GOT3 (cell line): ENCODE data around the gene ARPC1A.
"Not testable (repeated sequence)": the region's sequence is repeated elsewhere in the genome, so short reads cannot be mapped to it uniquely, and the experiment has no call there.

ENCODE experiments used
- DNase-seq: peaks from one replicate; lab custom pipeline; 2025; ENCODE audit warnings: mixed read lengths; lab: John Stamatoyannopoulos, UW

The ARPC1A gene

DNA sequence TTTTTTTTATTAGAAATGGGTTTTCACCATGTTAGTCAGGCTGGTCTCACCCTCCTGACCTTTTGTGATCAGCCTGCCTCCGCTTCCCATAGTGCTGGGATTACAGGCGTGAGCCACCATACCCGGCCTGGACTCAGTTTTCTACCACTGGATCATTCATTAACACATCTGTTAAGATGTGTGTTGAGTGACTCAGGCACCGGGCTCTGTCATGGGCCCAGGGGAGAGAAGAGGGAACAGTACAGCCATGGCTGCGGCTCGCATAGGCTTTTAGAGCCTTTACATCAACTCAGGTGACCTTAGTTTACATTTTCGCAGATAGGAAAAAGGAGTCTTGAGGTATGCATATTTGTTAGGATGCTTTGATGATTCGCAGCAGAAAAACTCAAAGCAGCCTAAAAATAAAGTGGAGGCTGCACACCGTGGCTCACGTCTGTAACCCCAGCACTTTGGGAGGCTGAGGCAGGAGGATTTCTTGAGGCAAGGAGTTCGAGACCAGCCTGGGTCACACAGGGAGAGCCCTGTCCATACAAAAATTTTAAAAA lies 45.8 kb downstream of the ARPC1A start:
- no peak for DNase-seq

DNA sequence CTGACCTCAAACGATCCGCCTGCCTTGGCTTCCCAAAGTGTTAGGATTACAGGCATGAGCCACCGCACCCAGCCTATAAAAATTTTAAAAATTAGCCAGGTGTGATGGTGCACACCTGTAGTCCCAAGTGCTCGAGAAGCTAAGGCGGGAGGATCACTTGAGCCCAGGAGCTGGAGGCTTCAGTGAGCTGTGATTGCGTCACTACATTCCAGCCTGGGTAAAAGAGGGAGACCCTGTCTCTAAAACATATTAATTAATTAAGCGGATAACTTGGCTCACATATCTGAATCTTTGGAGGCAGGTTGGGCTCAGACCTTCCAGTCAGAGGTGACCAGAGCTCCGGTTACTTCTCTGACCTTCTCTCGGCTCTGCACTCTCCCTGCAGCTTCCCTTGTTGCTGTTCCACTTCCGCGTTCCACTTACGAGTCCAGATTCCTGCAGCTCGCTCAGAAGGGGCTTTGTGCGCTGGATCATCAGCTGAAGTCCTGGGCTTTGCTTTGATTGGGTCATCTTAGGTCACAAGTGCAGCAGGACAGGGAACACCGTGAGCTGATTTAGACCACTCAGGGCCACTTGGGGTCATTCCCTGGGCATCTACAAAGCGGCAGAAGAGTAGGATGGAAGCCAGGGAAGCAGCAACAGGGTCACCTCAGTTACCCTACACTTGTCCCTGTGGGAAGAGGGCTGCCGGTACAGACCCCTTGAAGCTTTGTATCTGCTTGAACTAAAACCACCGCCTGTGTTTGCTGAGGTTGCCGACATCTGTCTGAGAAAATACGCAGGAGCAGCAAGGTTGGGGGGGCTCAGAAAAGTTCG lies 46.8 kb downstream of the ARPC1A start:
- no peak for DNase-seq

DNA sequence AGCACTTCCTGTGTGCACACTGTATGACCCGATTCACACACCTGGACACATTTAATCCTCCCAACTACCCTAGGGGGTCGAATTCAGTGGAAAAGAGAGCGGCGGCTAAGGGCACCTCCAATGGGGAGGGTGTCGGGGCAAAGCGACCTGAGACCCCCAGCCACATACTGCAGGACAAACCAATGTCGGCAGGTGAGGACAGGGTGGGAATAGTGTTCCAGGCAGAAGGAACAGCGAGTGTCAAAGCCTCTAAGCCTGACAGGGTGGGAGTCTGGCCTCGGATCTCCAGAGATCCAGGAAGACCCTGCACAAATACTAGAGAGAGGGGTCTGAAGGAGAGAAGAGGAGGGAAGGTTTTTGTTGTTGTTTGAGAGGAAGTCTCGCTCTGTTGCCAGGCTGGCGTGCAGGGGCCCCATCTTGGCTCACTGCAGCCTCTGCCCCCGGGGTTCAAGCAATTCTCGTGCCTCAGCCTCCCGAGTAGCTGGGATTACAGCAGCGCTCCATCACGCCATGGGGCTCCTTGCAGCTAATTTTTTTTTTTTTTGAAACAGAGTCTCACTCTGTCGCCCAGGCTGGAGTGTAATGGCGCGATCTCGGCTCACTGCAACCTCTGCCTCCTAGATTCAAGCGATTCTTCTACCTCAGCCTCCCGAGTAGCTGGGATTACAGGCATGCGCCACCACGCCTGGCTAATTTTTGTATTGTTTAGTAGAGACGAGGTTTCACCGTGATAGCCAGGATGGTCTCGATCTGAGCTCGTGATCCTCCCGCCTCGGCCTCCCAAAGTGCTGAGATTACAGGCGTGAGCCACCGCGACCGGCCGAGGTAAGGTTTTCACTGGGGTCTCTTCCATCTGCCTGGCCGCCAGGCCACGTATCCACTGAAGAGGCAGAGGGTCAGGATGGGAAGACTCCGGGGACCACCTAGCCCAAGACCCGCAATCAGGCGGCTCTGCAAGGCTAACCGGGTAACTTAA lies 47.7 kb downstream of the ARPC1A start:
- DNase-seq, result no peak

DNA sequence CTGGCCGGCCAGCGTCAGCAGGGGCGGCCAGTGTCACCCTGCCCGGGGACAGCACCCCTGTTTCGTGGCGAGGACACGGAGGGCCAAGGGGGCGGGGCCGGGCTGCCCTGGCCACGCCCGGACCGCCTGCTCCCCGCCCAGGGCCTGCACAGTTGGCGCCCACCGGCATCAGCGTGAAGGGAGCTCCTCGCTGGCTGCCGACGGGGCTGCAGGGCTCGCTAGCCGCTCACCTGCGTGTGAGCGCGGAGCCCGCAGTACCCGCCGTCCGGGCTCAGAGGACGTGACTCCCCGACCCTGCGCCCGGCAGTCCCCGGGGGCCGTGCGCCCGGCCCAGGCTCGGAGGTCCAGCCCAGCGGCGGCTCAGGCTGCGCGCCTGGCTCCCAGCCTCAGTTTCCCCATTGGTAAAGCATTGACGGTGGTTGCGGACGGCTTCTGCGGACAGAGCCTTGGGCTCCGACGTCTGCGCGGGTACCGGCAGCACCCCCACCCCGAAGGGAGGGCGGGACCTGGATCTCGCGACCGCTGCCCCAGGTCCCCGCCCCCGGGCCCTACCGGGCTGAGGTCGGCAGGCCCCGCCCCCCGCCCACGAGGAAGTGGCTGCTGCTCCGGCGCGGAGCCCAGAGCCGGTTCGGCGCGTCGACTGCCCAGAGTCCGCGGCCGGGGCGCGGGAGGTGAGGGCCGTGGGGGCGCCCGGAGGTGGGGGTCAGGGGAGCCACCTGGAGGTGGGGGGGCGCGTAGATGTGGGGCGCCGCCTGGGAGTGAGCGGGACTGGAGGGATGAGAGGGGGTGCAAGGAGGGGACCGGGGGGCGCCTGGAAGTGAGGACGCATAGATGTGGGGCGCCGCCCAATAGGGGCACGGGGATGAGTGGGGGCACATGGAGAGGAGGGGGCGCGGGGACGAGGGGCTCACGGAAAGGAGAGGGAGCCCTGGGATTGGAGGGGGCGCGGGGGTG lies 48.7 kb downstream of the ARPC1A start, which contains the start of gene ARPC1B:
Gene ARPC1B, plus strand, starts transcription at position 620 of the 954 bp plus-strand sequence. CDS start 10,985 bp downstream, outside the sequence.
- peak; percentile 49 for DNase-seq

DNA sequence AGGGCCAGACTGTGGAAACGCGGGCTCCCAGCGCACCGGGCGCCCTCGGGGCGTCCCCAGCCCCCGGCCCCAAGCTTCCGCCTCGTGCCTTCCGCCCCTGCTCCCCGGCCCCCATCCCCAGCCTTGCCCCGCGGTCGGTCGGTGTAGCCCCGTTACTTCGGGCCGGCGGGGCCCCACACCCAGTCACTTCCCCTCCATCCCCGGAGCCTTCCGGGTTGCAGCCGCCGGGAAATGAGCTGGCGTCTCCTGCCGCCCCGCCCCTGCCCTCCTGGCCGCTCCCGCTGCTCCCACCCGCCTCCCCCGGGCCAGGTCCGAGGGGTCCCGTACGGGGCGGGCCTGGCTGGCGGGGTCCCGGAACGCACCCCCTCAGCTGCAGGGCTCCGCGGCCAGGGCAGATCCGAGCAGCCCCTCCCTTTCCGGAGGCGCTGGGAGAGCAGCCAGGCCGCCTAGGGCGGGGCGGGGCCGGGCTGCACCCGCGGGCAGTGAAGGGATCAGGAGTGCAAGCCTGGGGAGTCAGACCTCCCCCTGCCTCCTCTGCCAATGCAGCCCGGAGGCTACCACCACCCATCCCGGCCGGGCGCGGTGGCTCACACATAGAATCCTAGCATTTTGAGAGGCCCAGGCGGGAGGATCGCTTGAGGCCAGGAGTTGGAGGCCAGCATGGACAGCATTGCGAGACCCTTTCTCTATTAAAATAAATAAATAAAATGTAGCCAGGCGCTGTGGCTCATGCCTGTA lies 49.5 kb downstream of the ARPC1A start:
- DNase-seq, result peak; percentile 54

DNA sequence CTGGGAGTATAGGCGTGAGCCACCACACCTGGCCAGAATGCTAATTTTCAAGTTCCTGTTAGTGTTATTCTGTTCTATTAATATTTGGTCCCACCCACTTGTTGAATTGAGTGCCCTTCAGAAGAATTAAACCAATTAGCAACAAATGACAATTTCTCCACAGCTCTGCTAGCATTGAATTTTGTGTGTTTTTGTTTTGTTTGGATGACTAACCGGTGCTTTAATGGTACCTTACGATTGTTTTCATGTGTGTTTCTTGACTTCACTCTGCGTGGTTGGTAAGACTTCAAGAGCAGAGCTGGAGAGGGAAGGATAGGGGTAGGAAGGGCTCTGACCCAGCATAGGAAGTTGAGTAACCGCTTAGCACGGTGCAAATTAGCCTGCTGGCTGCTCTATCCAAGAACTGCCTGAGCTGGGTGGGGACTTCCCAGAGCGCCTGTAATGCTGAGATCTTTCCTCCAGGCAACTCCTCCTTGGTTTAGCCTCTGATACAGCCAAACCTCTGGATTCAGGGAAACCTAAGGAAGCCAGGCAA lies 53.4 kb downstream of the ARPC1A start:
- no peak for DNase-seq

DNA sequence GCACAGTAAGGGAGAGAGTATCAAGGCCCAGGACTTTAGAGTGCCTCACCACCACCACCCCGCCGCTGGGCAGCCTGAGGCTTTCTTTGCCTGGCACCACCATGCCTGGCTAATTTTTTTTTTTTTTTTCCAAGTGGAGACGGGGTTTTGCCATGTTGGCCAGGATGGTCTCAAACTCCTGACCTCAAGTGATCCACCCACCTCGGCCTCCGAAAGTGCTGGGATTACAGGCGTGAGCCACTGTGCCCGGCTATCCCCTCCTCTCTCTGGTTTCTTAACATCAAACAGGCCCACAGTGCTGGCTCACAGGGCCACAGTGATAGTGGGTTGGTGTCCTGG lies 54.0 kb downstream of the ARPC1A start:
- DNase-seq, result not testable (repeated sequence)

DNA sequence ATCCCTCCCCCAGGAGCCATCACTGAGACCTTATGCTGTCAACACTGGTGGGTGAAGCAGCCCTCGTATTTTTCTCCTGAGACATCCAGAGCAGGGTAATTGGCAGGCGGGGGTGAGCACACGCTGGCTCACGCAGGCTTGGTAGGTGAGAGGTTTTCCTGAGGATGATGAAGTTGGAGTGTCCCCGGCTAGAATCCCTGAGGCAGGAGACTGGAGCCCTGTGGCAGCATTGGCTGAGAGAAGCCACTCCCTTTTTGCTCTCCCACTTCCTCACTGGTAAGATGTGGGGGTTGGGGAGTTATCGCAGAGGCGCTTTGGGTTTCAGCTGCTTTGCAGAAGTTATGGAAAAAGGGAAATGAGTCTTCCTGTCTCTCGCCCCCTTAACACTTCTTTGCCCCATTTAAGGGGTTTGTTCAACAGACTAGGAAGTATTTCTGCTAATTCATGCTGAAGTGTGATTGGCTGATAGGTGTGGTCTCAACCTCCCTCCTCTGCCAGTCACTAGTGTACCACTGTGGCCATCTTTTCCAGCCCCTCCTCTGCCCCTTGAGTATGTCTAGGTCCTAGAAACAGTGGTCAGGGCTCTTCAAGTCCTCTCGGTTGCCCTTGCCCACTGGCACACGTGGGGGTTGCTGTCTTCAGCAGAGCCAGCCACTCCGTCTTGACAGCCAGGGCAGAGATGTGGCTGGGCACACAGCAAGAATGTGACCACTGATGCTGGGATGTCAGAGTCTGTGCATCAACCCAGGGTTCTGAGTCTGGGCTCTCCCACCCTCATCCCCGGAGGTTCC lies 54.5 kb downstream of the ARPC1A start:
- no peak for DNase-seq

DNA sequence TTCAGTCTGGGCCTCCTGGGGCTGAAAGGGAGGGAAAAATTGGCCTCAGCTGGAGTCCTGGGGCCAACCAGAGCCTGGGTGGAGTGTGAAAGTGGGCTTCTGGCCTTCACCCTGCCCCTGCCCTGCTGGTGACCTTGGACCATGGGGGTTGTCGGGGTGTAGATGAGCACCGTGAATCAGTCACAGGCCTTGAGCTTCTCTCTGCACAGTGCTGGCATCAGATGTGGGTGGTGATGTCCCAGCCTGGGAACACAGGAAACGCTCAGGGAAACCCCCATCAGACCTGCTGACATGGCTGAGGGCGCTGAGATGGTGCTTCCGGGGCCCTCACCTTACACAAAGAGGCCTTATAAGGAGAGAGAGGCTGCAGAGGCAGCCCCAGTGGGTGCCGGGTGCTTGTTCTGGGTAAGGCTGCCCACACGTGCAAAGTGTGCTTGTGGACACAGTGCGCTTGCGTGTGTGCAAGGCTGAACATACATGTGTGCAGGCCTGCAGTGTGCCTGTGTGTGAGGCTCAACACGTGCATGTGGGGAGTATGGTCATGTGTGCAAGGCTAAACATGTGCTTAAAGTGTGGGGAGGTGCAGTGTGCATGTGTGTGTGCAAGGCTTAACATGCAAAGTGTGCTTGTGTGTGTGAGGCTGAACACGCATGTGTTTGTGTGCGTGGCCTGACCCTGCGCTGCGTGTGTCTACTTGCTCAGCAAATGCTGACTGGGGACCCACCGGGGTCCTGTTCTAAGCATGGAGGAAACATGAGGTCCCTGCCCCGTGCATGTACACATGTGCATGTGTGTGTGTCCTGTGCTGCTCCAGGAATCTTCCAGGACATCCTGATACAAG lies 55.3 kb downstream of the ARPC1A start:
- DNase-seq, result no peak

DNA sequence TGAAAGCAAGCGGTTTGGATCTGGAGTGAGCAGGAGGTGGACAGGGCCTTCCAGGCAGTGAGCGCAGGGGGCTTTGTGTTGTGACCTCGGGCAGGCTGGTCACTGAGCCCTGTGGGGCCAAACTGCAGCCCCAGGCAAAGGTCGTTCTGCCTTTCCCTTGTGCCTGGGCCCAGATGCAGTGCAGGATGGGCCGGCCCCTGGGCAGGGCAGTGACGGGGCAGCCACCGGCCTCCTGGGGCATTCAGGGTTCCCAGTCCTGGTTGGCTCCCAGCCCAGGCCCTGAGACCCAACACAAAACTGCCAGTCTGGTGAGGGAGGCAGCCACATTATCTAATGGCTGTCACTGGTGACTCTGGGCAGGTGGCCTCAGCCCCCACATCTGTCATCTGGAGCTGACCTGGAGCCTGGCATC lies 56.0 kb downstream of the ARPC1A start:
- DNase-seq, result no peak

DNA sequence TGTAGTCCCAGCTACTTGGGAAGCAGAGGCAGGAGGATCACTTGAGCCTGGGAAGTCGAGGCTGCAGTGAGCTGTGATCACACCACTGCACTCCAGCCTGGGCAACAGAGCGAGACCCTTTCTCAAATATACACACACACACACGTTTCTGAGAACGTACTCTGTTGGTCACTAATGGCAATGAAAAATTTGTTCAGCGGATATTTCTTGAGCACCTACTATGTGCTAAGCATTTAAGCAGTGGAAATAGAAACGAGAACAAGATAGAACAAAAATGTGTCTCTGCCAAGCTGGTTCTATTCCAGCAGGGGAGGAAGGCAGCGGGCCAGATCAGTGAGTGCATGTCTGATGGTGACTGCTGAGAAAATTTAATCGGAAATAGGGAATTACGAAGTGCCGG lies 57.5 kb downstream of the ARPC1A start:
- no peak for DNase-seq

DNA sequence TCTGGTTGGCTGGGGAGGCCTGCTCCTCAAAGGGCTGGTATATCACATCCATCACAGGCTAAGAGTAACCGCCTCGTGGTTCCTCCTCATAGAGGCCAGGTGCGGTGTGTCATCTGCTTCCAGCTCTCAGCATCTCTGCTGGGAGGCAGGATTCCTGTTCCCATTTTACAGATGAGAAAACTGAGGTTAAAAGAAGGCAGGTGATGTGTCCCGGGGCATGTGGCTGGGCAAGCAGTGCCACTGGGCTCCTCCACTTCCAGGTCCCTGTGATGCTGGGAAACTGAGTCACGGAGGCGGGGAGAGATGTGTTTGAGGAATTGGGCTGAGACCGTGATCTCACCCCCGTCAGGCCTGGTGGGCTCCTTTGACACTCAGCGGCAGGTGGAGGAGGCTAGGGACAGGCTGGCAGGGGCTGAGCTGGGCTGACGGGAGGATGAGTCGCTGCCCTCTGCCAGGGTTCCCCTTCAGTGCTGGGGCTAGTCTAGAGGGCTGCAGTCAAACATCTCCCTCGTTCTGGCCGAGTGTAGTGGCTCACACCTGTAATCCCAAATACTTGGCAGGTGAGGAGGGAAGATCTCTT lies 58.2 kb downstream of the ARPC1A start:
- DNase-seq, result no peak

DNA sequence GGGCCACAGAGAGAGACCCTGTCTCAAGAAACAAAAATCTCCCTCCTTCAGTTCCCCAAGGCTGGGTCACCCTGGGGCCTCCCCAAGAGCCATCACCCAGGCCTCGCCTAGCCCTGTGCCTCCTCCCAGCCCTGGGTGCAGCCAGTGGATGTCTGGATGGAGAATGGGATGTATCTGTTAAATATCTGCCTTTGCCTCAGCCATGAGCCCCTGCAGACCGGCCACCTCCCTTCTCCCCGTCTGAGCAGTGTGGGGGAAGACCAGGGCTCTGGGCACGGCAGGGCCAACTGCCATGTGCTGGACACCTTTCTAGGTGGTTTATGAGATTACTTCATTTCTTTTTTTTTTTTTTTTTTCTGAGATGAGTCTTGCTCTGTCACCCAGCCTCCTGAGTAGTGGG lies 58.8 kb downstream of the ARPC1A start:
- no peak for DNase-seq

DNA sequence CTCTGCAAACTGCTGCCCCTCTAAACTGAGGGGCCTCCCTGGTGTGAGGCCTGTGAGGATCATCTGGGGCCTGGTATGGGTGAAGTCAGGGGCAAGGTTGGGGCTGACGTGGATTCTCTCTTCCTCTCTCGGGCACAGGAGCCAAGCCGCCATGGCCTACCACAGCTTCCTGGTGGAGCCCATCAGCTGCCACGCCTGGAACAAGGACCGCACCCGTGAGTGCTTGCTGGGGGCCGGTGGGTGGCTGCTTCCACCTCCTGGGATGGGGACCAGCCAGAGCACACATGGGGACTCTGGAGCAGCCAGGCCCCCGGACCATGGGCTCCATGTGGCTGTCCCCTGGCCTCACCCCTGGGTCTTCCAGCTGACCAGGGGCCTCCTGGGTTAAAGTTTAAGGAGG lies 59.9 kb downstream of the ARPC1A start:
- no peak for DNase-seq

DNA sequence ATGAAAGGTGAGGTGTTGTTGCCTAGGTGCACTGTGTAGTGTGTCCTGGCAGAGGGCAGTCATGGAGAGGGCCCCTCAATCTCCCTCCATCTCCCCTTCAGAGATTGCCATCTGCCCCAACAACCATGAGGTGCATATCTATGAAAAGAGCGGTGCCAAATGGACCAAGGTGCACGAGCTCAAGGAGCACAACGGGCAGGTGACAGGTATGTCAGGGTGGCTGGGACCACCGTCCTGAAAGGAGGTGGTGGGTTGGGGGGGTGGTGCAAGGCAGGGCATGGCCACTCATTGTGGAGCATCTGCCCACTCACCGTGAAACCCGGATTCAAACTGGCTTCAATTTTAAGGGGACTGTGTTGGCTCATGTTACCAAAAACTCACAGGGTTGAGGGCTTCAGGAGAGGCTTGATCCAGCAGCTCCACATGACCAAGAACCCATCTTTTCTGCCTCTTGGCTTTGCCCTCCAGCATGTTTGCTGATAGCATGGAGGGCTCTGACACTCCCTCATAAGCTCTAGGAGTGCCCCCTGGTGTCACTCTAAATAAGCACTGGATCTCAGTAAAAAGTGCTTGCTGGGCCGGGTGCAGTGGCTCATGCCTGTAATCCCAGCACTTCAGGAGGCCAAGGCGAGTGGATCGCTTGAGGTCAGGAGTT lies 61.0 kb downstream of the ARPC1A start:
- DNase-seq, result no peak

DNA sequence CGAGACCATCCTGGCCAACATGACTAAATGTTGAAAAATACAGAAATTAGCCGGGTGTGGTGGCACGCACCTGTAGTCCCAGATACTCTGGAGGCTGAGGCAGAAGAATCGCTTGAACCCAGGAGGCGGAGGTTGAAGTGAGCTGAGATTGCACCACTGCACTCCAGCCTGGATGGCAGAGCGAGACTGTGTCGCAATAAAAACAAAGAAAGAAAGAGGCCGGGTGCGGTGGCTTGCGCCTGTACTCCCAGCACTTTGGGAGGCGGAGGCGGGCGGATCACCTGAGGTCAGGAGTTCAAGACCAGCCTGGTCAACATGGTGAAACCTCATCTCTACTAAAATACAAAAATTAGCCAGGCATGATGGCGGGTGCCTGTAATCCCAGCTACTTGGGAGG lies 61.5 kb downstream of the ARPC1A start:
- not testable (repeated sequence) for DNase-seq

DNA sequence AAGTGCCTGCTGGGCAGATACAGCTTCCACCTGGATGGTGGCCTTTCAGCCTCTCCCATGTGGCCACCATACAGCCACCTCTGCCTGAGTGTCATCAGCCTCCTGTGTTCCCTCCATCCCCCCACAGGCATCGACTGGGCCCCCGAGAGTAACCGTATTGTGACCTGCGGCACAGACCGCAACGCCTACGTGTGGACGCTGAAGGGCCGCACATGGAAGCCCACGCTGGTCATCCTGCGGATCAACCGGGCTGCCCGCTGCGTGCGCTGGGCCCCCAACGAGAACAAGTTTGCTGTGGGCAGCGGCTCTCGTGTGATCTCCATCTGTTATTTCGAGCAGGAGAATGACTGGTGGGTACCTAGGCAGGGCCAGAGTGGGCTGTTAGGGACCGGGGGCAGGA lies 62.2 kb downstream of the ARPC1A start:
- DNase-seq, result no peak

DNA sequence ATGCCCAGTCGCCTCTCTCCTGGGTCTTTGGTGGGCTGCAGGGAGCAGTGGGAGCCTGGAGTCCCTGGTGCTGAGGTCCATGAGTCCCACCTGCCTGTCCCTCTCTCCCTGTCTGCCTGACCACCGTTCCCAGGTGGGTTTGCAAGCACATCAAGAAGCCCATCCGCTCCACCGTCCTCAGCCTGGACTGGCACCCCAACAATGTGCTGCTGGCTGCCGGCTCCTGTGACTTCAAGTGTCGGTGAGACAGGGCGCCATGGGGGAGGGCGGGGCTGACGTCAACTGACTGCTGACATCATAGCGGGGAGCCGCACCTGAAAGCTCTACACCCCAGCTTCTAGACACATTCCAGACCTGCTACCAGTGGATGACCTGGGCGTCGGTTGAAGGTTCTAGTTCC lies 64.1 kb downstream of the ARPC1A start:
- no peak for DNase-seq
